GM21447 (cell line): ENCODE data around the gene ZNF154.
A peak's percentile ranks its signal among the peaks of the same experiment; 100 is the strongest.
"Not testable (repeated sequence)": the region's sequence is repeated elsewhere in the genome, so short reads cannot be mapped to it uniquely, and the experiment has no call there.

Experiments
- ATAC-seq: cut with Tn5 transposase; IDR thresholded peaks from one replicate; pipeline ENCODE4 v1.9.1; 2021; ENCODE audit not compliant: unreplicated experiment

ZNF154 gene

DNA sequence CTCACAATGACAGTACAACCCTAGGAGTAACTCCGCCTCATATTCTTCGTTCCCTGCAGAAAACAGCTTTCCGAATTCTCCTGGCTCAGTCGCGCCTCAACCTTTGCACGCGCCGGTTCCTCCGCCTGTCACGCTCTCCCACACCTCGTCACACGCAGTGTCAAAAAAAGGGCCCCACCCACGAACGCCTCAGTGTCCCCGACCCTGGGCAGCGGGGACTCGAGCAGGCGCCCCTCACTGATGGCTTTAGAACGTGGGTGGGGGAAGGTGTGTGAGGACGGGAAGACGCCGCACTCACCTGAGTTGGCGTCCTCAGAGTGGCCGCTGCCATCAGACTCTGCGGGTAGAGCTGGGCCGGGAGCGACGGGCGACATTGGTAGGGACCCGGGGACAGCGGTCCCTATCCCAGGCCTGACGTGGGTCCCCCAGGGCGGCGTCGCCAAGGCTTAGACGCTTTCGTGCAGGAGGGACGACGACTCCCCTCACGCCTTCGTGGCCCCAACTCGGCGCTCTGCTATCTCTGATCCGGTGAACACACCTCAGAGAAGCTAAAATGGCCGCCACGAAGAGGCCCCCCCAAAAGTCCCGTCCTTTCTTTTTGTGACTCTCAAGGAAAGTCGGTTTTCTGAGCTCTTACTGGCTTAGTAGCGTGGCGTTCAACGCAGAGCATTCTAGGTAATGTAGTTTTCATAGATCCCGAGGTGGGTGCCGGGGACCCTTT is at the start of gene ZNF154:
TSS of gene ZNF154 (minus strand) at position 564 of the 721 bp plus-strand sequence. CDS start at position 331, 233 bp downstream.
- no peak for ATAC-seq

DNA sequence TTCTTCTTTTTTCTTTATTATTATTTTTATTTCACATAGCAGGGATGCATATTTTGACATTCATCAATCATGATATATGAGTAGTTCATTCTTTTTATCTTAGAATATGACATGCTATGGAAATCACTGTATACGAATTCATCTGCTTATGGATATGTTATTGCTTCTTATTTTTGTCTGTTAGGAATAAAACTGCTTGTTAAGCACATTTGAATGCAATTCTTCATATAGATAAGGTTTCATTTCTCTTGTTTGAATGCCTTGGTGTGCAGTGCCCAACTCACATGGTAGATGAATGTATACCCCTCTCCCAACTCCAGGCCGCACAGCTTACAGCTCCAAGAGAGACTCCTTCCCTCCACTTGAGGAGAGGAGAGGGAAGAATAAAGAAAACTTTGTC is 48.9 kb upstream of the ZNF154 start:
- ATAC-seq = no peak

DNA sequence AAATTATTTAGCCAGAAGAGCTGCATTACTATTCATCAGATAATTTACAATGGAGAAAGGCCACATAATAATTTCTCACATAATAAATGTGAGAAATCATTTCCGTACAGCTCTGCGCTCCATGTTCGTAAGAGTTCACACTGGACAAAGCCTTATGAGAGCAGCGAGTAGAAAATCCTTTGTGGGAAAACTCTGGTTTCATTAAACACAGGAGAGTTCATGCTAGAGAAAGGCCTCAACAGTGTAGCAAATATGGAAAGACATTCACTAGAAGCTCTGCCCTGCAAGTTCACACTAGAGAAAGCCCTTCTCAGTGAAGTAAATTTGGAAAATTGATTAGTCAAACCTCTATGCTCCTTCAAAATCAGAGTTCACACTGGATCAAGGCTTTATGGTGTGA is 46.0 kb upstream of the ZNF154 start:
- no peak for ATAC-seq

- no peak for ATAC-seq
These were observed 45.2 kb upstream of the ZNF154 start for GRCh38 chr19:57754091-57754673.

- ATAC-seq = no peak
These were observed 39.0 kb upstream of the ZNF154 start for GRCh38 chr19:57748029-57748428.

DNA sequence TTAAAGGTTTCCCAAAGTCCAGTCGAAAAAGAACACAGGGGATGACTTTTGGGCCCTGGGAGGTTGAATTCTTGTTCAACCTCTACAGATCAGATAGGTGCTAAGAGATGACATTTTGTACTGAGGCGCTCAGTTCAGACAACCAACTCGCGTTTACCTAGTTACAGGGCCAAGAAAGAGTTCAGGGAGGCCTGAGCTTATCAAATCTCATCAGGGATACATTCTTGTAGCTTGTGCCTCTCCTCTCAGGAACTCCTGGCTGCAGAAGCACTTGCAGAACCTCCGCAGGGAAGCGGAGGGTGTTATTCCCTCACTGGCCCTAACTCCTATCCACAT is 38.4 kb upstream of the ZNF154 start:
- ATAC-seq = no peak

- ATAC-seq = peak; percentile 95
These were observed 37.8 kb upstream of the ZNF154 start, which contains the start of gene ZNF776 for GRCh38 chr19:57746580-57747471. Gene ZNF776 (plus strand): TSS chr19:57746815. CDS start chr19:57747059, 244 bp downstream.

DNA sequence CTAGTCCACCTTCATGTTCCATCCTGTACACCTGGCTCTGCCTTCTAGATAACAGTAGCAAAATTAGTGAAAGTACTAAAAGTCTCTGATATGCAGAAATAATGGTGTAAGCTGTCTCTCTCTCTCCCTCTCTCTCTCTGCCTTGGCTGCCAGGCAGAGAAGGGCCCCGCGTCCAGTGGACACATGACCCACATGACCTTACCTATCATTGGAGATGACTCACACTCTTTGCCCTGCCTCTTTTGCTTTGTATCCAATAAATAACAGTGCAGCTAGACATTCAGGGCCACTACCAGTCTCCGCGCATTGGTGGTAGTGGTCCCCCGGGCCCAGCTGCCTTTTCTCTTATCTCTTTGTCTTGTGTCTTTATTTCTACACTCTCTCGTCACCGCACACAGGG is 29.8 kb upstream of the ZNF154 start:
- ATAC-seq = not testable (repeated sequence)

GRCh38 chr19:57738320-57738719 is 29.3 kb upstream of the ZNF154 start:
- ATAC-seq = not testable (repeated sequence)

DNA sequence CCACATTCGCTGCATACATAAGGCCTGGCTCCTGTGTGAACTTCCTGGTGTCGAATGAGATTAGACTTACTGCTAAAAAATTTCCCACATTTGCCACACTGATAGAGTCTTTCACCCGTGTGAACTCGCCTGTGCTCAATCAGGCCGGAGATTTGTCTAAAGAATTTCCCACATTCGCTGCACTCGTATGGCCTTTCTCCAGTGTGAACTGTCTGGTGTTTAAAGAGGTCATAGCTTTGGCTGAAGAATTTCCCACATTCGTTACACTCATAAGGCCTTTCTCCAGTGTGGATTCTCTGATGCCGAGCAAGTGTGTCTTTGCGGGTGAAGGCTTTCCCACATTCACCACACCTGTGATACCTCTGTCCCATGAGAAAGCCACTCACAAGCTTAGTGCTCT is 11.9 kb upstream of the ZNF154 start:
- ATAC-seq = no peak

DNA sequence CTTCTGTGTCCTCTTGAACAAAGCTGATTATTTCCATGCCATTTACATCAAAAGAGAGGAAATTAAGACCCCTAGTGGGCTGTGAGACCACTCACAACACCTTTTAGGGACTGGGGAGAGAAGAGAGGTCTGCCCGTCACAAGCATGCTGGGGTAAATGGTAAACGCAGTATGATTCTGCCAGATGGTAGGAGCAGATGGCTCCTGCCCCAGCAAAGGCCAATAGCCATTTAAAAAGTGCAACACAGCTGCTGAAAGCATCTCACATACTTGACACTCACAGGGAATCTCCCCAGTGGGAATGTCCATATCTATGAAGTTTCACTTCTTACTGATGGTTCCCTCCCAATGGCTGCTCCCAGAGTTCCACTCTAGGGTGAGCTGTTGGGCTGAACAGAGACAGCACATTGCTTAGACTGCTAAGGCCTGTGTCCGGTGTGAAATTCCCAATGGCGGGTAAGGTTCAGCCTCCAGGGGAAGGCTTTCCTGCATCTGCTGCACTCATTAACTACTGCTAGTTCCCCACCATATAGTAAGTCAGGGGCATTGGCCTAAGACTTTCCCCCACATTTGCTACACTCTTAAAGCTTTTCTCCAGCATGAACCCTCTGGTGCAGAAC is 11.0 kb upstream of the ZNF154 start:
- ATAC-seq = no peak

GRCh38 chr19:57719424-57719823 is 10.4 kb upstream of the ZNF154 start:
- ATAC-seq = no peak

- no peak for ATAC-seq
These were observed 3.2 kb upstream of the ZNF154 start for GRCh38 chr19:57712222-57712621.

GRCh38 chr19:57709616-57710015 is 612 bp upstream of the ZNF154 start:
- no peak for ATAC-seq

GRCh38 chr19:57706346-57706745 is 2.7 kb downstream of the ZNF154 start:
- no peak for ATAC-seq

DNA sequence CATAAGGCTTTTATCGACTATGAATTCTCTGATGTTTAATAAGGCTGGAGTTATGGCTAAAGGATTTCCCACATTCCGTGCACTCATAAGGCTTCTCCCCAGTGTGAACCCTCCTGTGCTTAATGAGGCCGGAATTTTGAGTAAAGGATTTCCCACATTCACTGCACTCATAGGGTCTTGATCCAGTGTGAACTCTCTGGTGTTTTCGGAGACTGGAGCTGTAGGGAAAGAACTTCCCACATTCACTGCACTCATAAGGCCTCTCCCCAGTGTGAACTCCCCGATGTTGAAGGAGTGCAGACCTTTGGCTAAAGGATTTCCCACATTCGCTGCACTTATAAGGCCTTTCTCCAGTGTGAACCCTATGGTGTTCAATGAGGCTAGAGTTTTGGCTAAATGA is 7.4 kb downstream of the ZNF154 start:
- no peak for ATAC-seq

GRCh38 chr19:57689750-57690149 is 19.3 kb downstream of the ZNF154 start:
- ATAC-seq = no peak

DNA sequence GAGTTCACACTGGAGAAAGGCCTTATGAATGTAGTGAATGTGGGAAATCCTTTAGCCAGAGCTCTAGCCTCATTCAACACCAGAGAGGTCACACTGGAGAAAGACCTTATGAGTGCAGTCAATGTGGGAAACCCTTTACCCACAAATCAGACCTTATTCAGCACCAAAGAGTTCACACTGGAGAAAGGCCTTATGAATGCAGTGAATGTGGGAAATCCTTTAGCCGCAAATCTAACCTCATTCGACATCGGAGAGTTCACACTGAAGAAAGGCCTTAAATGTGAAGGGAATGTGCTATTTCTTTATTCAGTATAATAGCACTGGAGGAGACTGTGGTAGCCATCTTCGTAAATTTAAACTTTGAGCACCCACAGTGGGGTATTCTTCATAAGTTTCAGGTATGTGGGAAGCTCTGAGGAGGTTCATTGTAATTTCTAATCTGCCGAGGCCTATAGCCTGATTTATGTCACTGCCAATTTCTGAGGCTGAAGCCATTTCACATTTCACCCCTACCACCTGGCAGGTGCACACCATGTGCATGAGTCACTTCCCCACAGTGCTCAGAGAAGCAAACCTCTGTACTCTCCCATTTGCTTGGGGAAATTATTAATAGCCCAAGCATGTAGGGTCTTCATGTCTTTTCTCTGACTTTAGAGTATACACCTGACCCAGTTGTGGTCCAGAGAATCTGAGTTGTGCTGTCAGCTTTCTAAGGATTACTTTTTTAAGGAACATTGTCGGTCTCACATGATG is 20.8 kb downstream of the ZNF154 start:
- no peak for ATAC-seq

GRCh38 chr19:57687363-57688010 is 21.5 kb downstream of the ZNF154 start:
- no peak for ATAC-seq

- ATAC-seq = no peak
These were observed 22.3 kb downstream of the ZNF154 start for GRCh38 chr19:57686727-57687126.
